CD8-positive, alpha-beta memory T cell (primary cell): Measurements from ENCODE around the gene CREB5. TPM values are rescaled to one million over a fixed set of nuclear protein-coding genes. Genes with fewer than 3 reads are reported as not detected.

Experiments
- CTCF ChIA-PET: fragments of 350-600 bp; sonication (Branson Sonifier 250); formaldehyde crosslinking; loops from one replicate; lab custom pipeline; 2021; ENCODE audit warnings: antibody characterized with exemption; lab: Charles Lee
- POLR2A ChIA-PET: fragments of 350-600 bp; sonication (Branson Sonifier 250); formaldehyde crosslinking; loops from one replicate; lab custom pipeline; 2021; ENCODE audit warnings: antibody characterized with exemption; lab: Charles Lee
- DNase-seq, 5 donors: peaks; one replicate each; pipeline versions ENCODE4 v3.0.0 to v3.0.0-alpha.2; 2020 to 2022; ENCODE audit warnings: mixed read lengths in 1 of 5
- H3K27ac ChIP-seq: one replicate; pipeline ENCODE4 v1.7.0; 2013; ENCODE audit warnings: low read depth, mild to moderate bottlenecking, low read length, moderate library complexity
- H3K27me3 ChIP-seq: 2 replicates; pipeline ENCODE4 v1.7.0; 2013; ENCODE audit warnings: low read length, mild to moderate bottlenecking; ENCODE audit not compliant: insufficient read depth, poor library complexity, severe bottlenecking
- H3K36me3 ChIP-seq: 2 replicates; pipeline ENCODE4 v1.7.0; 2013; ENCODE audit warnings: mild to moderate bottlenecking, low read length, moderate library complexity; ENCODE audit not compliant: insufficient read depth
- H3K4me1 ChIP-seq: 2 replicates; pipeline ENCODE4 v1.7.0; 2013; ENCODE audit warnings: mild to moderate bottlenecking, low read length, moderate library complexity; ENCODE audit not compliant: insufficient read depth
- H3K4me3 ChIP-seq: 2 replicates; pipeline ENCODE4 v1.7.0; 2013; ENCODE audit warnings: mild to moderate bottlenecking, low read length
- H3K9me3 ChIP-seq: 2 replicates; pipeline ENCODE4 v1.7.0; 2013; ENCODE audit warnings: mild to moderate bottlenecking, low read length
- H3K27ac Mint-ChIP-seq, 8 donors: one replicate each; pipeline ENCODE4 v1.8.0; 2020 to 2021; ENCODE audit warnings: mixed read lengths in 8 of 8, mild to moderate bottlenecking in 6 of 8, inconsistent platforms in 3 of 8, moderate library complexity in 3 of 8
- H3K27me3 Mint-ChIP-seq, 2 donors: one replicate each; pipeline ENCODE4 v1.8.0; 2020 to 2021; ENCODE audit warnings: mixed read lengths in 2 of 2, mild to moderate bottlenecking in 1 of 2, moderate library complexity in 1 of 2
- H3K36me3 Mint-ChIP-seq, 3 donors: one replicate each; pipeline ENCODE4 v1.8.0; 2020 to 2021; ENCODE audit warnings: mixed read lengths in 3 of 3, inconsistent platforms in 1 of 3, mild to moderate bottlenecking in 1 of 3
- H3K4me1 Mint-ChIP-seq, 3 donors: one replicate each; pipeline ENCODE4 v1.8.0; 2020 to 2021; ENCODE audit warnings: mixed read lengths in 3 of 3, inconsistent platforms in 1 of 3, mild to moderate bottlenecking in 1 of 3
- H3K4me3 Mint-ChIP-seq, 7 donors: one replicate each; pipeline ENCODE4 v1.8.0; 2020 to 2021; ENCODE audit warnings: mixed read lengths in 7 of 7, mild to moderate bottlenecking in 6 of 7, moderate library complexity in 4 of 7, inconsistent platforms in 2 of 7
- H3K9me3 Mint-ChIP-seq, 5 donors: one replicate each; pipeline ENCODE4 v1.8.0; 2020 to 2022; ENCODE audit warnings: mixed read lengths in 5 of 5, mild to moderate bottlenecking in 3 of 5, moderate library complexity in 2 of 5, inconsistent platforms in 1 of 5
- polyA plus RNA-seq: library from polyadenylated mRNA; unstranded; fragments of 300-500 nt; fragmentation: Illumina TruSeq; gene quantifications from one replicate; pipeline ENCODE4 v1.2.3, GENCODE V29; 2021
- total RNA-seq, 2 experiments: library from RNA; stranded (reverse); gene quantifications; one replicate each; pipeline ENCODE4 v1.2.3, GENCODE V29; 2021

The CREB5 gene
- total and polyA plus RNA-seq, 3 experiments from 2014 or later, result not detected

GRCh38 chr7:28418966-28419365 lies 6.6 kb downstream of the CREB5 start:
- Mint-ChIP-seq H3K36me3 (no peaks in the 10 kb centered on the region), H3K4me3 (no peak overlapping the region), H3K4me1 (no peaks in the 10 kb centered on the region), H3K27me3 (peaks cover 12 to 33% of the 10 kb centered on the region in 2 donors), H3K27ac (no peak overlapping the region), H3K9me3 (peaks cover 0 to 4% (median 0%) of the 10 kb centered on the region in 5 donors)
- Histone ChIP-seq H3K9me3 (no peaks in the 10 kb centered on the region), H3K4me1 (no peaks in the 10 kb centered on the region), H3K27me3 (peaks cover 3% of the 10 kb centered on the region), H3K27ac (no peak overlapping the region), H3K4me3 (no peak overlapping the region), H3K36me3 (no peaks in the 10 kb centered on the region)
- ChIA-PET CTCF (no interaction called here), POLR2A (no interaction called here)
- DNase-seq, result no peak

DNA sequence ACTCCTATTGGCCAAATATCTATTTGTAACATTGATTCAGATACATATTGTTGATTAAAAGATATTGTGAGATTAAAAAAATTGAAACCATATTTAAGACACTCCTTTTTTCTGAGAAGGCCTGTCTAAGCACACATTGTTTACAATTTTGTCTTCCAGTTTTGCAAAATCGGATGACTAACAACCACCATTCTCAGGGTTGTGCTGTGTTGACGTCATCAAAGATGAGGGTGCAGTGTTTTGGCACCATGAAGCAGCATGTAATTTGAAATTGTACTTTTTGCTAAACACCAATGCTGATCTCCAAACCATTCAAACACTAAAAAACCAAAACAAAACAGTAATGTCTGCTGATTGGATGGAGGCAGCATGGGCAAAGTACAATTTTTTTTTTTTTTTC lies 7.4 kb downstream of the CREB5 start:
- no peak for DNase-seq
- no peak overlapping the region for H3K27ac ChIP-seq
- peaks cover 11 to 32% of the 10 kb centered on the region in 2 donors for H3K27me3 Mint-ChIP-seq
- no peaks in the 10 kb centered on the region for H3K4me1 Mint-ChIP-seq
- no peaks in the 10 kb centered on the region for H3K4me1 ChIP-seq
- H3K27ac Mint-ChIP-seq, result no peak overlapping the region
- H3K36me3 ChIP-seq, result no peaks in the 10 kb centered on the region
- ChIA-PET POLR2A (no interaction called here), CTCF (no interaction called here)
- H3K9me3 Mint-ChIP-seq, result peaks cover 0 to 4% (median 0%) of the 10 kb centered on the region in 5 donors
- H3K9me3 ChIP-seq, result no peaks in the 10 kb centered on the region
- H3K4me3 ChIP-seq, result no peak overlapping the region
- H3K27me3 ChIP-seq, result no peaks in the 10 kb centered on the region
- no peak overlapping the region for H3K4me3 Mint-ChIP-seq
- H3K36me3 Mint-ChIP-seq, result no peaks in the 10 kb centered on the region

DNA sequence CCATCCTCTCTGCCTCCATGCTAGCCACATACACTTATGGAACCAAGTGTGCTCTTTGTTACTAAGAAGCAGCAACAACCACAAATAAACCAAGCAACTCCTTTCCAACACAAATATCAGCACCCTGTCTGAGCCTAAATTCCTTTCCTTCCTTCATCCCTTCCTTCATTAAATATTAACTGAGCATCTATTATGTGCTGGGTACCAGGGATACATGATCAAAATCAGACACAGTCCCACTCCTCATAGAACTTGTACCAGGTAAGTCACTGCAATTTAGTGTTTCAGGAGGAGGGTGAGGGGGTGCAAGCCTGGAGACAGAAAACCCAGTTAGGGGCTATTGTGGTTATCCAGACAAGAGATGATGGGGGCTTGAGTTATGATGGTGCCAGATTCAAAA lies 10.8 kb downstream of the CREB5 start:
- DNase-seq, result no peak
- H3K27me3 ChIP-seq, result no peaks in the 10 kb centered on the region
- Mint-ChIP-seq H3K27me3 (peaks cover 13 to 34% of the 10 kb centered on the region in 2 donors), H3K4me1 (no peaks in the 10 kb centered on the region), H3K36me3 (peaks cover 0 to 2% (median 0%) of the 10 kb centered on the region in 3 donors), H3K4me3 (no peak overlapping the region), H3K9me3 (peaks cover 0 to 4% (median 0%) of the 10 kb centered on the region in 5 donors), H3K27ac (no peak overlapping the region)
- H3K27ac ChIP-seq, result no peak overlapping the region
- no peak overlapping the region for H3K4me3 ChIP-seq
- no peaks in the 10 kb centered on the region for H3K36me3 ChIP-seq
- ChIA-PET CTCF (no interaction called here), POLR2A (no interaction called here)
- H3K9me3 ChIP-seq, result no peaks in the 10 kb centered on the region
- no peaks in the 10 kb centered on the region for H3K4me1 ChIP-seq

- H3K4me3 Mint-ChIP-seq, result no peak overlapping the region
- no peak overlapping the region for H3K27ac Mint-ChIP-seq
- H3K4me3 ChIP-seq, result no peak overlapping the region
- CTCF ChIA-PET, result no interaction called here
- no peak overlapping the region for H3K27ac ChIP-seq
- H3K9me3 Mint-ChIP-seq, result peaks cover 0 to 5% (median 0%) of the 10 kb centered on the region in 5 donors
- peaks cover 13 to 39% of the 10 kb centered on the region in 2 donors for H3K27me3 Mint-ChIP-seq
- H3K36me3 ChIP-seq, result no peaks in the 10 kb centered on the region
- POLR2A ChIA-PET, result no interaction called here
- no peaks in the 10 kb centered on the region for H3K27me3 ChIP-seq
- no peaks in the 10 kb centered on the region for H3K9me3 ChIP-seq
- H3K36me3 Mint-ChIP-seq, result peaks cover 0 to 2% (median 0%) of the 10 kb centered on the region in 3 donors
- H3K4me1 Mint-ChIP-seq, result no peaks in the 10 kb centered on the region
- no peak for DNase-seq
- no peaks in the 10 kb centered on the region for H3K4me1 ChIP-seq
Measured at GRCh38 chr7:28423918-28424514, 11.7 kb downstream of the CREB5 start.

GRCh38 chr7:28425496-28425895 lies 13.2 kb downstream of the CREB5 start:
- no peak for DNase-seq
- H3K27me3 Mint-ChIP-seq, result peaks cover 12 to 44% of the 10 kb centered on the region in 2 donors
- no peak overlapping the region for H3K4me3 Mint-ChIP-seq
- H3K36me3 Mint-ChIP-seq, result peaks cover 0 to 2% (median 0%) of the 10 kb centered on the region in 3 donors
- peaks cover 0 to 5% (median 0%) of the 10 kb centered on the region in 5 donors for H3K9me3 Mint-ChIP-seq
- H3K4me1 Mint-ChIP-seq, result no peaks in the 10 kb centered on the region
- Histone ChIP-seq H3K9me3 (no peaks in the 10 kb centered on the region), H3K27me3 (no peaks in the 10 kb centered on the region), H3K27ac (no peak overlapping the region), H3K36me3 (no peaks in the 10 kb centered on the region), H3K4me3 (no peak overlapping the region), H3K4me1 (no peaks in the 10 kb centered on the region)
- H3K27ac Mint-ChIP-seq, result no peak overlapping the region
- POLR2A ChIA-PET, result no interaction called here
- CTCF ChIA-PET, result no interaction called here

- H3K4me3 Mint-ChIP-seq, result no peak overlapping the region
- no peaks in the 10 kb centered on the region for H3K4me1 Mint-ChIP-seq
- no peak overlapping the region for H3K27ac Mint-ChIP-seq
- H3K9me3 Mint-ChIP-seq, result peaks cover 0 to 5% (median 0%) of the 10 kb centered on the region in 5 donors
- H3K4me1 ChIP-seq, result no peaks in the 10 kb centered on the region
- no peak overlapping the region for H3K4me3 ChIP-seq
- H3K9me3 ChIP-seq, result no peaks in the 10 kb centered on the region
- peaks cover 0 to 2% (median 0%) of the 10 kb centered on the region in 3 donors for H3K36me3 Mint-ChIP-seq
- POLR2A ChIA-PET, result no interaction called here
- CTCF ChIA-PET, result no interaction called here
- DNase-seq, result no peak
- peaks cover 10 to 38% of the 10 kb centered on the region in 2 donors for H3K27me3 Mint-ChIP-seq
- H3K36me3 ChIP-seq, result no peaks in the 10 kb centered on the region
- H3K27ac ChIP-seq, result no peak overlapping the region
- no peaks in the 10 kb centered on the region for H3K27me3 ChIP-seq
Measured at GRCh38 chr7:28427236-28427635, 14.9 kb downstream of the CREB5 start.

DNA sequence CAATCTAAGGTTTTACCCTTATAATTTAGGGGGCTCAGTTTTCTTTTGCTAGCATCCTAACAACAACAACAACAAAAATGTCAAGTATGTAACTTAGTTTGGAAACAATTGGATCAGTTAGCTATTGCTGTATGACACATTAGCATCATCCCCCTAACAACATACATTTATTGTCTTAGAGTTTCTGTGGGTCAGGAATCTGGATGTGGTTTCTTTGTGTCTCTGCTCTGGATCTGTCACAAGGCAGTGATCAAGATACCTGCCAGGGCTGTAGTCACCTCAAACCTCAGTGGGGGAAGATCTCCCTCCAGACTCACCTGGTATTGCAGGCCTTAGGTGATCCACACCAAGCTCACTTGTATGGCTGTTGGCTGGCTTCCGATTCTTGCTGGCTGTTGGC lies 18.3 kb downstream of the CREB5 start:
- H3K4me3 ChIP-seq, result no peak overlapping the region
- Mint-ChIP-seq H3K4me1 (no peaks in the 10 kb centered on the region), H3K27ac (no peak overlapping the region), H3K9me3 (peaks cover 0 to 5% (median 0%) of the 10 kb centered on the region in 5 donors), H3K4me3 (no peak overlapping the region), H3K27me3 (peaks cover 8 to 35% of the 10 kb centered on the region in 2 donors), H3K36me3 (peaks cover 0 to 2% (median 0%) of the 10 kb centered on the region in 3 donors)
- CTCF ChIA-PET, result no interaction called here
- no peaks in the 10 kb centered on the region for H3K36me3 ChIP-seq
- POLR2A ChIA-PET, result no interaction called here
- no peak for DNase-seq
- no peaks in the 10 kb centered on the region for H3K9me3 ChIP-seq
- no peaks in the 10 kb centered on the region for H3K4me1 ChIP-seq
- H3K27me3 ChIP-seq, result no peaks in the 10 kb centered on the region
- no peak overlapping the region for H3K27ac ChIP-seq

DNA sequence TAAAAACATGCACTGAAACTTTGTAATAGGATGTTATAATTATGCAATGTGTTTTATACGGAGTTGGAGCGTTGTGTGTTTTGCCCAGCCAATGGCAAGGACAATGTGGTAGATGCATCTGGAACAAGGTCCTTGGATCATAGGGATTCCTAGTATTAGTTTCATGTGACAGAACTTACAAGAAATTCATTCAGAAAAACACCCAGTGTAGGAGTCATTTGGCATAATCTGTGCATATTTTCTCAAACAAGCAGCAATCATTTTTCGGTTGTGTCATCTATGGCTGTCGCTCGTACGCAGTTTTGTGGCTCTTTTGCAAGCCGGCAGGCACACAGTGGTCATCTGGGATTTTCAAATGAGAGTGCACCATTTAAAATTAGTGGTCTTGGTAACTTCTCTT lies 19.8 kb downstream of the CREB5 start:
- Mint-ChIP-seq H3K9me3 (peaks cover 0 to 5% (median 0%) of the 10 kb centered on the region in 5 donors), H3K4me1 (no peaks in the 10 kb centered on the region), H3K36me3 (peaks cover 0 to 2% (median 0%) of the 10 kb centered on the region in 3 donors), H3K4me3 (no peak overlapping the region), H3K27ac (no peak overlapping the region), H3K27me3 (peaks cover 7 to 42% of the 10 kb centered on the region in 2 donors)
- ChIA-PET POLR2A (no interaction called here), CTCF (no interaction called here)
- Histone ChIP-seq H3K4me3 (no peak overlapping the region), H3K4me1 (no peaks in the 10 kb centered on the region), H3K27ac (no peak overlapping the region), H3K27me3 (no peaks in the 10 kb centered on the region), H3K9me3 (no peaks in the 10 kb centered on the region), H3K36me3 (no peaks in the 10 kb centered on the region)
- no peak for DNase-seq
